Ovary (tissue), 3 donors: ENCODE results near the gene HDDC2.

ENCODE experiments used
- CTCF ChIP-seq, 3 donors: fragments of 450-650 bp in 2 of 3; fragments of 200-600 bp in 1 of 3; IDR thresholded peaks; one replicate each; pipeline versions ENCODE4 v1.5.1 to v1.8.0; 2016 to 2022; ENCODE audit warnings: antibody characterized with exemption in 3 of 3, mild to moderate bottlenecking in 1 of 3
- EP300 ChIP-seq: sonication (generic); formaldehyde crosslinking; IDR thresholded peaks from one replicate; pipeline ENCODE4 v1.6.1; 2017; ENCODE audit warnings: antibody characterized with exemption
- POLR2A ChIP-seq: fragments of 450-650 bp; IDR thresholded peaks from one replicate; pipeline ENCODE4 v1.6.1; 2017; ENCODE audit warnings: antibody characterized with exemption, mild to moderate bottlenecking, moderate library complexity
- donor health status: DM: no; HTN: no; CAD: no.

DNA sequence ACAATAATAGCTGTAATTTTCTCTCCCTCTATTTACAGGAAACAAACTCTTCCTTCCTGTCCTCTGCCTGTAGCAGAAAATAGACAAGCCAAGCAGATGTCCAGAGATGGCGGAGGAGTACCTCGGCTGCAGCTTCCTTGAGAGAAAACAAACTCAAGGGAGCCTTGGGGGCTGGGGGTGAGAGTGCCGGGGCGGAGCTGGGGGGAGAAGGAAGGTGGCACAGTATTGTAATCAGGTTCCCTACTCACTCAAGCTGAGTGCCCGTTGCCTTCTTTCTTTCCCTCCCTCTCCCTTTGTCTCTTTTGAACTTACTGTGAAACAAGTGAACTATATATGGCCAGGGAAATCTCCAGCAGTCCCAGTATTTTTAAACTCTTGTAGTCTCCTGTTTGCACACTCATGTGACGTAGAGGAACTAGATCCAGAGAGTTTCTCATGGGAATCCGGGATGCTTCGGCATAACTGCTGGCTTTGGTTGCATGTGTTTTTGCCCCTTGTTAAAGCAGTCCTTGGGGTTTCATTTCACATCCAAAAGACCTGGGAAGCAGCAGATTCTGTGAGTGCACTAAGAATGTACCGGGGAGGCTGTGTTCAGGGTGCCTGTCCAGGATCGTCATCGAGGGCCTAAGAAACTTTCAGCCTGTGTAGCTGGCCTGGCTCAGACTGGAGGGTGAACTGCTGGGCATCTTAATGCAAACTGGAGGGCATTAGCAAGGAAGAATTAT is 44.6 kb upstream of the HDDC2 start:
- TF ChIP-seq POLR2A (no peak), CTCF (IDR thresholded peaks at IDR 0.05) (no peak), EP300 (no peak)
